OCI-LY7 (cell line): Measurements from ENCODE around the gene MYCN. TPM values are rescaled to one million over a fixed set of nuclear protein-coding genes. Genes with fewer than 3 reads are reported as not detected.

Experiments used
- BruUV-seq: library from RNA; stranded (reverse); fragments of 400-500 nt; replicated peaks from 2 replicates; lab custom pipeline; 2021; lab: Mats Ljungman, UMichigan
- CTCF ChIA-PET: fragments of 300-600 bp; sonication (Branson Sonifier 250); formaldehyde crosslinking; loops from one replicate; lab custom pipeline; 2022; ENCODE audit warnings: antibody characterized with exemption; ENCODE audit not compliant: unreplicated experiment; lab: Charles Lee
- POLR2A ChIA-PET: fragments of 300-600 bp; sonication (Branson Sonifier 250); formaldehyde crosslinking; loops from one replicate; lab custom pipeline; 2022; ENCODE audit warnings: antibody characterized with exemption; lab: Charles Lee
- DNase-seq: peaks from one replicate; pipeline ENCODE4 v3.0.0-alpha.2; 2015; ENCODE audit warnings: low spot score
- H2AFZ ChIP-seq: fragments of 200-600 bp; sonication (generic), shearing (Covaris generic); 2 replicates; pipeline ENCODE4 v1.6.1; 2014; ENCODE audit warnings: mild to moderate bottlenecking, antibody characterized with exemption, low read length, moderate library complexity
- H3K27ac ChIP-seq: fragments of 200-600 bp; sonication (generic); 2 replicates; pipeline ENCODE4 v1.5.1; 2014; ENCODE audit warnings: mixed run types, low read depth, mild to moderate bottlenecking, moderate library complexity, low read length, inconsistent platforms; ENCODE audit not compliant: poor library complexity, severe bottlenecking
- H3K36me3 ChIP-seq: fragments of 200-600 bp; sonication (generic); 2 replicates; pipeline ENCODE4 v1.6.1; 2014; ENCODE audit warnings: mild to moderate bottlenecking, antibody characterized with exemption, low read length, moderate library complexity, mixed read lengths; ENCODE audit not compliant: insufficient read depth
- H3K4me1 ChIP-seq: fragments of 200-600 bp; sonication (generic); 2 replicates; pipeline ENCODE4 v1.5.1; 2014; ENCODE audit warnings: mild to moderate bottlenecking, low read length; ENCODE audit not compliant: insufficient read depth, poor library complexity, severe bottlenecking
- H3K4me2 ChIP-seq: fragments of 200-600 bp; sonication (generic); 2 replicates; pipeline ENCODE4 v1.6.1; 2014; ENCODE audit warnings: mild to moderate bottlenecking, low read length
- H3K4me3 ChIP-seq: fragments of 200-600 bp; sonication (generic); 2 replicates; pipeline ENCODE4 v1.5.1; 2014; ENCODE audit warnings: mild to moderate bottlenecking, low read depth, low read length; ENCODE audit not compliant: poor library complexity, severe bottlenecking
- H3K79me2 ChIP-seq: fragments of 200-600 bp; sonication (generic); 2 replicates; pipeline ENCODE4 v1.6.1; 2016; ENCODE audit warnings: low read depth, mild to moderate bottlenecking, low read length, moderate library complexity, mixed read lengths; ENCODE audit not compliant: insufficient read depth
- H3K9me2 ChIP-seq: fragments of 200-600 bp; sonication (generic); 2 replicates; pipeline ENCODE4 v1.6.1; 2016; ENCODE audit warnings: mild to moderate bottlenecking, low read length, mixed read lengths; ENCODE audit not compliant: insufficient read depth
- H3K9me3 ChIP-seq: fragments of 200-600 bp; sonication (generic); 2 replicates; pipeline ENCODE4 v1.6.1; 2014; ENCODE audit warnings: mild to moderate bottlenecking, mixed run types, low read length, mixed read lengths
- H4K20me1 ChIP-seq: fragments of 200-600 bp; sonication (generic); 2 replicates; pipeline ENCODE4 v1.6.1; 2014; ENCODE audit warnings: mild to moderate bottlenecking, antibody characterized with exemption, low read length, moderate library complexity, mixed read lengths; ENCODE audit not compliant: insufficient read depth
- CTCF ChIP-seq: fragments of 200-600 bp; sonication (generic); conservative IDR thresholded peaks from 2 replicates; pipeline ENCODE4 v1.5.1; 2014; ENCODE audit warnings: mild to moderate bottlenecking, antibody characterized with exemption, low read length, moderate library complexity, mixed read lengths
- EZH2phosphoT487 ChIP-seq: fragments of 200-600 bp; sonication (generic); IDR thresholded peaks from 2 replicates; pipeline ENCODE4 v1.6.1; 2018; ENCODE audit warnings: low read depth, borderline replicate concordance, mild to moderate bottlenecking, mixed run types, antibody characterized with exemption, low read length, moderate library complexity, mixed read lengths
- intact Hi-C: fragments of 100-400 bp; cut with micrococcal nuclease; formaldehyde crosslinking; loops from one replicate; pipeline ENCODE4 v1.10.0; 2022; ENCODE audit not compliant: unreplicated experiment
- total RNA-seq, 2 experiments: library from RNA; depleted of rRNA in 1 of 2; stranded (reverse); fragments of >200 nt in 1 of 2; shearing (Covaris generic) in 1 of 2; gene quantifications; 2 replicates each; pipeline ENCODE4 v1.2.3, GENCODE V29; 2014 to 2022

The MYCN gene
- total RNA-seq, 2 experiments from 2014 or later: not detected

GRCh38 chr2:15967415-15968279 is 27.3 kb downstream of the MYCN start:
- H3K9me3 ChIP-seq: no peaks in the 10 kb centered on the region
- H3K9me2 ChIP-seq: no peaks in the 10 kb centered on the region
- no peaks in the 10 kb centered on the region for H3K79me2 ChIP-seq
- no peak overlapping the region for H2AFZ ChIP-seq
- ChIA-PET CTCF (no interaction called here), POLR2A (no interaction called here)
- no peak overlapping the region for H3K4me3 ChIP-seq
- no peaks in the 10 kb centered on the region for H3K4me1 ChIP-seq
- intact Hi-C loops: no loop called here
- no peak overlapping the region for H3K4me2 ChIP-seq
- TF ChIP-seq CTCF: no peak
- TF ChIP-seq EZH2phosphoT487: no peak
- no TSS peak for BruUV-seq
- DNase-seq: no peak
- H3K27ac ChIP-seq: no peak overlapping the region
- H4K20me1 ChIP-seq: no peaks in the 10 kb centered on the region
- no peaks in the 10 kb centered on the region for H3K36me3 ChIP-seq

DNA sequence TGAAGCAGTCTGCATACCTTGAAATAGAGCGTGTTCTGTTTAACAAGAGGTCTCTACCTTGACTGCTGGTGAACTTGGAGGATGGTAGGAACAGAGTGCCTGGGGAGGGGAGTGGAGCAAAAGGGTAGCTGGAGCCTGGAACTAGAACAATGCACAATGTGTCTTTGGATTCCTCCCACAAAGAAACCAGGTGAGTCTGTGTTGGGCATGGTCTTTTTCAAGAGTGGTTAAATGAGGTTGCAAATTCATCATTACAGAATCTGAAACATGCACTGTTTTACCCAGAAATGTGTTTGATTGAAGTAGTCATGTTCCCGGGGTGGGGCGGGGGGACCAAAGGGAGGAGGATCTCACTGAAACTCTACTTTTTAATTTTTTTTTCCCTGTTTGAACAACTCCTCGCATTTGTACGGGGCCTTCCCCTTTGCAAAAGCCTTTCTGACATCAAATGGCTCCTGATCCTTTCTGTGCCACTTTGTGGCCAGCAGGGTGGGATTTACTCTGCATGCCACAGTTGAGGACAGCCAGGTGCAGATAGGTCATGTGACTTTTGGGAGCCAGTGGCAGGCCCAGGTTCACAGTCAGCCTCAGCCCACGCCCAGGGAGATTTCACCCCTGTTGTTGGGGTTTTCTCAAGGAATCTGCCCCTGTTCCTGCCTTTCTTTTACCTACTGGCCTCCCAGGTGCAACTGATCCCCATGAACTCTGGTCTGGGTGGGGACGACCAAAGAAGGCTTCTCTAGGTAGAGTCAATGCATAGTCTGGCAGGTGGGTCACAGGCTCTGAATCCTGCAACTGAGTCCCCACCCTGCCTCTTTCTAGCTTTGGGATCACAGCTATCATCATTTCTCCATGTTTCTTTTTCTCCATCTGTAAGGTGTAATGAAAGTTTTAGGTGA is 28.2 kb downstream of the MYCN start:
- CTCF ChIA-PET: no interaction called here

More for the DNA sequence above, 28.2 kb downstream of the MYCN start:
- no peak overlapping the region for H3K27ac ChIP-seq
- no peak overlapping the region for H3K4me2 ChIP-seq
- intact Hi-C loops: no loop called here
- TF ChIP-seq EZH2phosphoT487: no peak
- no peak for TF ChIP-seq CTCF
- no peaks in the 10 kb centered on the region for H3K9me2 ChIP-seq
- no peak overlapping the region for H3K4me3 ChIP-seq
- H3K36me3 ChIP-seq: no peaks in the 10 kb centered on the region
- H4K20me1 ChIP-seq: no peaks in the 10 kb centered on the region
- H2AFZ ChIP-seq: no peak overlapping the region
- no peaks in the 10 kb centered on the region for H3K79me2 ChIP-seq
- POLR2A ChIA-PET: no interaction called here
- no peaks in the 10 kb centered on the region for H3K9me3 ChIP-seq
- no peak for DNase-seq
- no peaks in the 10 kb centered on the region for H3K4me1 ChIP-seq
- no TSS peak for BruUV-seq
